K562 (cell line): Measurements from ENCODE around the gene NECTIN3. TPM values are rescaled to one million over a fixed set of nuclear protein-coding genes. Genes with fewer than 3 reads are reported as not detected.

Source experiments
- ATAC-seq: fragments of 200-7000 bp; cut with Tn5 transposase; 3 replicates; pipeline ENCODE4 v1.9.1; 2020; ENCODE audit warnings: moderate library complexity
- BruUV-seq: library from RNA; stranded (reverse); fragments of 400-500 nt; replicated peaks from 2 replicates; lab custom pipeline; 2021; lab: Mats Ljungman, UMichigan
- CTCF ChIA-PET: fragments of 300-600 bp; formaldehyde crosslinking; extraction: SDS; loops from one replicate; lab custom pipeline; 2021; ENCODE audit warnings: low intra/inter-chr PET ratio; lab: Yijun Ruan, JAX
- POLR2A ChIA-PET: fragments of 300-600, 350-650 bp; sonication (Branson Sonifier 250); formaldehyde crosslinking; extraction: SDS; loops from one replicate; lab custom pipeline; 2021; ENCODE audit warnings: antibody characterized with exemption, inconsistent platforms; lab: Yijun Ruan, JAX
- DNase-seq, 4 experiments: peaks; one replicate each; pipeline versions ENCODE4 v3.0.0 to v3.0.0-alpha.2; 2011 to 2018; ENCODE audit warnings: low spot score in 3 of 4, mixed read lengths in 3 of 4; ENCODE audit errors: extremely low read depth in 1 of 4
- FAIRE-seq: peaks from 2 replicates; lab custom pipeline; 2011; peaks lifted over from hg19 to GRCh38; lab: Jason Lieb, UNC
- H2AFZ ChIP-seq: 2 replicates; pipeline ENCODE4 v1.6.0; 2011; ENCODE audit warnings: low read depth, low read length, control low read depth, inconsistent platforms
- H3K27ac ChIP-seq: fragments of 200-600 bp; 3 replicates; pipeline ENCODE4 v1.8.0; 2011; ENCODE audit warnings: low read depth, mild to moderate bottlenecking, control low read depth, inconsistent platforms, low read length, moderate library complexity, mixed read lengths; ENCODE audit errors: extremely low read depth
- H3K27me3 ChIP-seq, 2 experiments: fragments of 300-600 bp in 1 of 2; 2 replicates in 1 of 2; 3 replicates in 1 of 2; pipeline versions ENCODE4 v1.6.0 to v1.8.0; 2011; ENCODE audit warnings: inconsistent platforms in 2 of 2, low read length in 2 of 2, mild to moderate bottlenecking in 1 of 2, mixed read lengths in 1 of 2, moderate library complexity in 1 of 2; ENCODE audit not compliant: control insufficient read depth in 2 of 2, insufficient read depth in 2 of 2
- H3K36me3 ChIP-seq: fragments of 300-600 bp; 3 replicates; pipeline ENCODE4 v1.8.0; 2011; ENCODE audit warnings: mild to moderate bottlenecking, low read length, inconsistent platforms; ENCODE audit not compliant: control insufficient read depth, insufficient read depth
- H3K4me1 ChIP-seq, 2 experiments: fragments of 200-600 bp in 1 of 2; replicated peaks in 1 of 2; 2 replicates in 1 of 2; 3 replicates in 1 of 2; pipeline versions ENCODE4 v1.5.1 to v1.8.0; 2011; ENCODE audit warnings: inconsistent platforms in 2 of 2, low read length in 2 of 2, mild to moderate bottlenecking in 1 of 2, mixed read lengths in 1 of 2, moderate library complexity in 1 of 2; ENCODE audit not compliant: control insufficient read depth in 2 of 2, insufficient read depth in 2 of 2
- H3K4me2 ChIP-seq: 2 replicates; pipeline ENCODE4 v1.6.1; 2011; ENCODE audit warnings: low read length, control low read depth, inconsistent platforms, mixed read lengths; ENCODE audit not compliant: insufficient read depth
- H3K4me3 ChIP-seq: fragments of 200-600 bp; sonication (generic), shearing (Covaris generic); 2 replicates; pipeline ENCODE4 v1.5.1; 2016; ENCODE audit warnings: control low read depth, inconsistent platforms
- H3K79me2 ChIP-seq: fragments of 200-600 bp; 3 replicates; pipeline ENCODE4 v1.8.0; 2011; ENCODE audit warnings: low read length, inconsistent platforms; ENCODE audit not compliant: control insufficient read depth, insufficient read depth
- H3K9ac ChIP-seq, 2 experiments: 2 replicates each; pipeline versions ENCODE4 v1.6.0 to v1.6.1; 2011; ENCODE audit warnings: low read depth in 2 of 2, low read length in 2 of 2, control low read depth in 1 of 2, inconsistent platforms in 1 of 2, mild to moderate bottlenecking in 1 of 2, mixed read lengths in 1 of 2; ENCODE audit not compliant: insufficient read depth in 1 of 2
- H3K9me1 ChIP-seq: one replicate; pipeline ENCODE4 v1.6.0; 2011; ENCODE audit warnings: inconsistent platforms, mild to moderate bottlenecking, low read length, moderate library complexity; ENCODE audit not compliant: control insufficient read depth, insufficient read depth
- H3K9me3 ChIP-seq: replicated peaks from 2 replicates; pipeline ENCODE4 v1.5.1; 2011; ENCODE audit warnings: low read depth, low read length, inconsistent platforms; ENCODE audit not compliant: control insufficient read depth, insufficient read depth
- H4K20me1 ChIP-seq: replicated peaks from 2 replicates; pipeline ENCODE4 v1.6.1; 2011; ENCODE audit warnings: low read length, inconsistent platforms, mixed read lengths; ENCODE audit not compliant: control insufficient read depth, insufficient read depth
- BDP1 ChIP-seq: IDR thresholded peaks from 3 replicates; pipeline ENCODE4 v1.6.1; 2011; ENCODE audit not compliant: insufficient read length, insufficient read depth
- E2F6 ChIP-seq, 2 experiments: IDR thresholded peaks; 2 replicates each; pipeline ENCODE4 v1.6.1; 2011; ENCODE audit warnings: borderline replicate concordance in 1 of 2, control low read depth in 1 of 2, low read depth in 1 of 2, low read length in 1 of 2, mild to moderate bottlenecking in 1 of 2, mixed read lengths in 1 of 2, moderate library complexity in 1 of 2; ENCODE audit not compliant: insufficient read depth in 1 of 2, insufficient read length in 1 of 2, poor library complexity in 1 of 2, severe bottlenecking in 1 of 2; ENCODE audit errors: extremely low read depth in 1 of 2
- EGR1 ChIP-seq: fragments of 450-650 bp; conservative IDR thresholded peaks from 2 replicates; pipeline ENCODE4 v1.6.1; 2017; ENCODE audit warnings: mild to moderate bottlenecking
- ETV1 ChIP-seq: fragments of 450-650 bp; conservative IDR thresholded peaks from 2 replicates; pipeline ENCODE4 v1.6.1; 2016; ENCODE audit warnings: missing genetic modification characterization, control low read depth, low read depth, missing compliant biosample characterization
- GABPA ChIP-seq: fragments of 200-800 bp; sonication (Bioruptor generic); conservative IDR thresholded peaks from 2 replicates; pipeline ENCODE4 v1.6.1; 2016; ENCODE audit warnings: low read depth, missing genetic modification characterization, missing compliant biosample characterization
- JUN ChIP-seq, 2 experiments: sonication (generic) in 1 of 2; formaldehyde crosslinking in 1 of 2; IDR thresholded peaks; 2 replicates each; pipeline versions ENCODE4 v1.6.1 to v1.8.0; 2012 to 2022; ENCODE audit warnings: borderline replicate concordance in 2 of 2, mild to moderate bottlenecking in 2 of 2, improper control_type of control experiment in 1 of 2, low read depth in 1 of 2, low read length in 1 of 2, missing genetic modification reagents in 1 of 2
- MCM3 ChIP-seq: fragments of 450-650 bp; IDR thresholded peaks from 2 replicates; pipeline ENCODE4 v1.6.1; 2016
- MEF2A ChIP-seq: IDR thresholded peaks from 2 replicates; pipeline ENCODE4 v1.6.1; 2011; ENCODE audit warnings: low read depth, mild to moderate bottlenecking, low read length, moderate library complexity; ENCODE audit not compliant: control insufficient read depth
- SETDB1 ChIP-seq: IDR thresholded peaks from one replicate; pipeline ENCODE4 v1.6.1; 2012; ENCODE audit warnings: low read length, control low read depth, inconsistent platforms
- ZNF140 ChIP-seq: fragments of 250-450 bp; sonication (Bioruptor Pico); IDR thresholded peaks from 2 replicates; pipeline ENCODE4 v1.8.0; 2021; ENCODE audit warnings: moderate library complexity, mild to moderate bottlenecking, inconsistent platforms
- ZNF253 ChIP-seq: fragments of 250-450 bp; sonication (Bioruptor Pico); conservative IDR thresholded peaks from 2 replicates; pipeline ENCODE4 v1.6.1; 2021; ENCODE audit warnings: mild to moderate bottlenecking
- WGBS: fragments of 100-300 bp; shearing (Covaris generic); methylation state at CpG from one replicate; pipeline ENCODE4 v1.1.6; 2016; ENCODE audit warnings: low coverage, mixed read lengths; ENCODE audit not compliant: insufficient coverage; ENCODE audit errors: missing lambda C conversion rate; 5-methylcytosine and 5-hydroxymethylcytosine counted together
- in situ Hi-C: fragments of 300-500 bp; cut with MboI; formaldehyde crosslinking; loops from 4 replicates; pipeline ENCODE4 v1.15.0; 2018; ENCODE audit warnings: inconsistent platforms, mixed read lengths
- intact Hi-C: fragments of 100-400 bp; cut with micrococcal nuclease; formaldehyde crosslinking; loops from 2 replicates; pipeline ENCODE4 v1.14.2; 2022
- polyA plus RNA-seq, 8 experiments: library from polyadenylated mRNA; depleted of rRNA in 4 of 8; stranded (reverse) in 5 of 8; unstranded in 3 of 8; fragments of >200 nt; fragmentation: Nextera tagmentation in 2 of 8; fragmentation: Illumina TruSeq in 1 of 8; extraction: Ambion mirVana in 2 of 8; extraction: Trizol in 1 of 8; gene quantifications; 2 replicates each; pipeline versions ENCODE4 v1.2.1 to v1.2.3, GENCODE V29; 2011 to 2014; ENCODE audit warnings: inconsistent platforms in 1 of 8, missing spikeins in 1 of 8
- total RNA-seq, 7 experiments: library from RNA; depleted of rRNA in 6 of 7; stranded (reverse); fragments of >200 nt in 6 of 7; fragmentation: Illumina TruSeq in 2 of 7; extraction: Trizol in 2 of 7; gene quantifications; 2 replicates each; pipeline versions ENCODE4 v1.2.1 to v1.2.3, GENCODE V29; 2011 to 2021; ENCODE audit warnings: low replicate concordance in 1 of 7
- TF ChIP-seq, protein P1 (sequence below): fragments of 250-450 bp; sonication (Bioruptor Pico); IDR thresholded peaks from 2 replicates; pipeline ENCODE4 v1.6.1; 2021; ENCODE audit warnings: mild to moderate bottlenecking

The NECTIN3 gene
- total and polyA plus RNA-seq, 9 of the 15 experiments (the other 6 are each of a cell fraction or from before 2014, with no cell fraction given), result 0.16 TPM; not detected in 8

DNA sequence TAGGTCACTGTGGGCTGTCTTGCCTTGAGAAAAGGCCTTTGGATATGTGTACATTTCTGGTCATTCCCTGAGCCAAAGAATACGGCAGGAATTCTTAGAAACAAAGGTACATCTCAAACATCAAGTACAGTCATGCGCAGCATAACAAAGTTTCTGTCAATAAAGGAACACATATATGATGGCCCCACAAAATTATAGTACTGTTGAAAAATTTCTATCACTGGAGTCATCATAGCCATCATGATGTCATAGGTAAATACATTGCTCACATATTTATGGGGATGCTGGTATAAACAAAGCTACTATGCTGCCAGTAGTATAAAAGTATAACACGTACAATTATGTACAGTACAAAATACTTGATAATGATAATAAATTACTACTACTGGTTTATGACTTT, 38.9 kb upstream of the NECTIN3 start (continued):
- TF ChIP-seq ZNF140 (CRISPR knock-in tag) (no peak), MEF2A (no peak), ZNF253 (CRISPR knock-in tag) (no peak)
- TF ChIP-seq, protein P1, sequence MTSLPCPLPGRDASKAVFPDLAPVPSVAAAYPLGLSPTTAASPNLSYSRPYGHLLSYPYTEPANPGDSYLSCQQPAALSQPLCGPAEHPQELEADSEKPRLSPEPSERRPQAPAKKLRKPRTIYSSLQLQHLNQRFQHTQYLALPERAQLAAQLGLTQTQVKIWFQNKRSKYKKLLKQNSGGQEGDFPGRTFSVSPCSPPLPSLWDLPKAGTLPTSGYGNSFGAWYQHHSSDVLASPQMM (CRISPR knock-in tag), result no peak

DNA sequence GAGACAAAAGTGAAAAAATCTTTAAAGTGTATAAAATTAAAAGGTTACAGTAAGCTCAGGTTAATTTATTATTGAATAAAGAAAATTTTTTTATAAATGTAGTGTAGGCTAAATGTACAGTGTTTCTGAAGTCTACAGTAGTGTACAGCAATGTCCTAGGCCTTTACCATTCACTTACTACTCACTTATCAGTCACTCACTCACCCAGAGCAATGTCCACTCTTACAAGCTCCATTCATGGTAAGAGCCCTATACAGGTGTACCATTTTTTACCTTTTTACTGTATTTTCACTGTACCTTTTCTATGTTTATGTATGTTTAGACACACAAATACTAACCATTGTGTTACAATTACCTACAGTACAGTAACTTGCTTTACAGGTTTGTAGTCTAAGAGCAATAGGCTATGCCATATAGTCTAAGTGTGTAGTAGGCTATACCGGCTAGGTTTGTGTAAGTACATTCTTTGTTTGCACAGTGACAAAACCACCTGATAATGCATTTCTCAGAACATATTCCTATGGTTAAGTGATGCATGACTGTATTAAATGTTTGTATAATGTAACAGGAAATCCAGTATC, 38.1 kb upstream of the NECTIN3 start:
- BruUV-seq, result no TSS peak
- H3K36me3 ChIP-seq, result no peaks in the 10 kb centered on the region
- FAIRE-seq (no peak), ATAC-seq (no peak), DNase-seq (no peak)
- H3K4me3 ChIP-seq, result no peak overlapping the region
- no peaks in the 10 kb centered on the region for H3K79me2 ChIP-seq
- no peaks in the 10 kb centered on the region for H3K9me3 ChIP-seq
- H3K4me1 ChIP-seq, result no peaks in the 10 kb centered on the region
- no peaks in the 10 kb centered on the region for H3K27me3 ChIP-seq
- H4K20me1 ChIP-seq, result no peaks in the 10 kb centered on the region
- H2AFZ ChIP-seq, result no peak overlapping the region
- no peak overlapping the region for H3K27ac ChIP-seq
- POLR2A ChIA-PET, result no interaction called here
- no peak overlapping the region for H3K4me2 ChIP-seq
- in situ Hi-C loops, result no loop called here
- CTCF ChIA-PET, result no interaction called here
- intact Hi-C loops, result no loop called here
- no peaks in the 10 kb centered on the region for H3K9me1 ChIP-seq
- no peak overlapping the region for H3K9ac ChIP-seq
- 0% methylated on average over 1 of the region's 1 CpG for WGBS
- no peak for TF ChIP-seq E2F6 (IDR thresholded peaks at IDR 0.05; ENCODE audit: borderline replicate concordance in 1 of 2, extremely low read depth in 1 of 2, insufficient read depth in 1 of 2, insufficient read length in 1 of 2, low read depth in 1 of 2, low read length in 1 of 2, poor library complexity in 1 of 2, severe bottlenecking in 1 of 2)
- no peak for TF ChIP-seq BDP1
- TF ChIP-seq ETV1 (tag), result no peak
- no peak for TF ChIP-seq EGR1
- TF ChIP-seq JUN (IDR thresholded peaks at IDR 0.05; ENCODE audit: borderline replicate concordance, low read depth, low read length), result no peak
- TF ChIP-seq JUN (CRISPR knock-in tag; IDR thresholded peaks at IDR 0.05; ENCODE audit: borderline replicate concordance), result no peak
- TF ChIP-seq SETDB1, result no peak
- no peak for TF ChIP-seq MCM3
- TF ChIP-seq GABPA (tag), result no peak
